GM18867 (cell line): ENCODE measurements around the gene VIM.
"Not testable (repeated sequence)": the region's sequence is repeated elsewhere in the genome, so short reads cannot be mapped to it uniquely, and the experiment has no call there.

Experiments
- ATAC-seq: cut with Tn5 transposase; IDR thresholded peaks from one replicate; pipeline ENCODE4 v1.9.1; 2021; ENCODE audit warnings: mild to moderate bottlenecking, moderate library complexity; ENCODE audit not compliant: unreplicated experiment

VIM gene

DNA sequence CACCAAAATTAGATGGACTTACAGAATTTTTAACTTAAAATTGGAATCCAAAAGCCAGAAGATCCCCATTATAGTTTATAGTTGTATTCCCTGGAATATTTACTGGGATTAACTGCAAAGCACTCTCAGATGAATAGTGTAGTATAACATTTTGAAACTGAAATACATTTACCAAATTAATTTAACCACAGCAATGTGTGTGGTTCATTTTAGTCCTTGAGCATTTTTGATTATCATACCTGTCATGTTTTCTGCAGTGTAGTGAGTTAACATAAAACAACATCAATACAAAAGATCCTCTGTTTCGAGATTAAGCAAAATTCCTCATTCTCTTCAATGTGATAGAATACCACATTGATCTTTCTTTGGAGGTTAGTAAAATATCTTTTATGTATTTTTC is 3.7 kb downstream of the VIM start:
- ATAC-seq, result no peak

DNA sequence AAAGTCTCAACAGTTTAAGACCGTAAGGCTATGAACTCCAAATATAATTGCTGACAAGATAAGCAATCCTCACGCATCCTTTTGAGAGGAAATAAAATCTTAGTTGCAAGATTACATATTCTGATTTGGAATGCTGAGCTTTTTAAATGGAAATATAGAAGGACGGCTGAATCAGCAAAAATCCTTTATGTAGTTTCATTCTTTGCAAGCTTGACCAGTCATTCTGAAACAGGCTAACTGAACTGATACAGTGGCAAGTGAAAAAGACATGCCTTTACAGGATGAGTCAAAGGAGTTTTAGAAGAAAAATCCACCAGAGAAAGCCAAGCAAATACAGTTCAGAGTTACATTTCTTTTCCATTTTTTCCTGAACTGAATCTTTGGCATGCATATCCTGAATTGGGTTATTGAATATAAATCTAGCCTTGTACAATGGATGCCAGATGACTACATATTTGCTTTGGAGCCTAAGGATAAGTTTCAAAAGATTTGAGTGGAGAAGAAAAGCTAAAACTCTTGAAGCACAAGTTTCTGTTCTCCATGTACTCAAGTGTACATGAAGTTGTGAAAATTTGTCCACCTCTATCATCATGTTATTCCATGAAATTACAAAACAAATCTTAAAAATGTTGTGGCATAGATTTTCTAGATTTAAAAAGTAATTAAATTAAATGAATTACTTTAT is 4.4 kb downstream of the VIM start:
- no peak for ATAC-seq

DNA sequence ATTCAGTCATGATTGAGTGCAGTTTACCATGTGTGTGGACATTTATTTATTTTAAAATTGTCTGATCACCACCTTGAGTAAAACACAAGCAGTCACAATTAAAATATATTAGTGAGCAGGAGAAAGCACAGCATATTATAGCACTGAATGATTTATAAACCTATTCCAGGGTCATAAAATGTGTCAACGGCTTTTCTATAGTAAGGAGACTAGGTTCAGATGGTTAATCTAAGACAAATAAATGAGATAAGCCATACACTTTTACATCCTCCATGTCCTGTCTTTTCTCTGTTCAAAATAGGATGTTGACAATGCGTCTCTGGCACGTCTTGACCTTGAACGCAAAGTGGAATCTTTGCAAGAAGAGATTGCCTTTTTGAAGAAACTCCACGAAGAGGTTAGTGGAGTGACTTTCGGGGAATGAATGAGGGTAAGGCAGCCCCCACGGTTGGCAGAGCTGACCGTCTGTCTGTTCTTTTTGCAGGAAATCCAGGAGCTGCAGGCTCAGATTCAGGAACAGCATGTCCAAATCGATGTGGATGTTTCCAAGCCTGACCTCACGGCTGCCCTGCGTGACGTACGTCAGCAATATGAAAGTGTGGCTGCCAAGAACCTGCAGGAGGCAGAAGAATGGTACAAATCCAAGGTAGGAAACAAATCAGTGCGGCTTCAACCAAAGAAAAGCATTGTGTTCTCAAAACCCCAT is 5.4 kb downstream of the VIM start:
- ATAC-seq, result no peak

DNA sequence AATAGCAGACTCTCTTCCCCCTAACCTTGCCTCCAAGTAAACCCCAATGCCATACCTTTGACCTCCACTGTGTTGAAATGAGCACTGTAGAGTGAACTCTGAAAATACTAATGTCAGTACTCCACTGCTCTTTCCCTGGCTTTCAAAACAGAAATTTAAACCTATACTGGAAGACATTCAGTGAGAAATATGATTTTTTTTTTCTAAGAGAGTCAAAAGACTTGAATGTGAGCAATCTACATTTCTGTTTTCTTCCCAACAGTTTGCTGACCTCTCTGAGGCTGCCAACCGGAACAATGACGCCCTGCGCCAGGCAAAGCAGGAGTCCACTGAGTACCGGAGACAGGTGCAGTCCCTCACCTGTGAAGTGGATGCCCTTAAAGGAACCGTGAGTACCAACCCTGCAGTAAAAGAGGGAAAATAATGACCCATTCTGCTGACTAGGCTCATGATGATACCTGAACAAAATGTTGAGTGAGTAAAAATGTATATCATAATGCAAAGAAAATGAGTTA is 6.4 kb downstream of the VIM start:
- no peak for ATAC-seq

DNA sequence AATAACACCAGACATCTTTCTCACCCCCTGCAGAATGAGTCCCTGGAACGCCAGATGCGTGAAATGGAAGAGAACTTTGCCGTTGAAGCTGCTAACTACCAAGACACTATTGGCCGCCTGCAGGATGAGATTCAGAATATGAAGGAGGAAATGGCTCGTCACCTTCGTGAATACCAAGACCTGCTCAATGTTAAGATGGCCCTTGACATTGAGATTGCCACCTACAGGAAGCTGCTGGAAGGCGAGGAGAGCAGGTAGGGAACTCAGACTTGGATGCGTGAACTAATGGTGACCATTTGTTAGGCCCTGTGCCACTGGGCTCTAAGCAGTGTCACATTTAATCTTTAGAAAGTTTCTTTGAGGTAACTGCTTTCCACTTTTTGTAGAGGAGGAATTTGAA is 7.1 kb downstream of the VIM start:
- no peak for ATAC-seq

DNA sequence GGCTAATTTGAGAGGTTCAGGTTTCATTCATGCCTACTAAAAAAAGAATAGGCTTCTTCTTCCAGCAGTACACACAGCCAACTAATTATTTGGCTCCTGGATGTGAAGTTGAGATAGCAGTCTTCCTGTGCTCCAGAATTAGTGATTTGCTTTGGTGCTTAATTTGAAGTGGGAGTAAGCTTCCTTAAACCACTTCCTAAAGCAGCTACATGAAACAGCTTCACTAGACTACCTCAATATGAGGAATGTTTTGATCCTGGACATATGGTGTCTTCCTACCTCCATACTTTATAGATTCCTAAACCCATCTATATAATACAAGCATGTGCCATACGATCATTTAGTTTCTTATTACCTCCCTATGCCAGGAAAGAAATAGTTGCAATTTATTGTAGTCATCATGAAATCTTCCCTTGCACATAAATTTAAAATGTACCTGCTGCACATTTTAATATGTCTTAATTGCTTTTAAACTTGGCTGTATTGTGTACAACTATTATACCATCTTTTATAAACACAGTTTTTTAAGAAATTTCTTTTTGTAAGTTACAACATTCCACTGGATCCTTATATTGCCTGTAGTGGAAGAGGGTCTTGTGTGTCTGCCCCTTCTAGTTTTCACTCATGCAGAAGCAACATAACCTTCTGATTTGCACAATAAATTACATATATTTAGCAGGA is 8.6 kb downstream of the VIM start:
- no peak for ATAC-seq

DNA sequence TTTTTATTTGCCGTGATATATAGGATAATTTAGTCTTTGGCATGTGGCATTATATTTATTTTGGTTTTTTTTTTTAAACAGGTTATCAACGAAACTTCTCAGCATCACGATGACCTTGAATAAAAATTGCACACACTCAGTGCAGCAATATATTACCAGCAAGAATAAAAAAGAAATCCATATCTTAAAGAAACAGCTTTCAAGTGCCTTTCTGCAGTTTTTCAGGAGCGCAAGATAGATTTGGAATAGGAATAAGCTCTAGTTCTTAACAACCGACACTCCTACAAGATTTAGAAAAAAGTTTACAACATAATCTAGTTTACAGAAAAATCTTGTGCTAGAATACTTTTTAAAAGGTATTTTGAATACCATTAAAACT is 9.1 kb downstream of the VIM start:
- ATAC-seq, result no peak

DNA sequence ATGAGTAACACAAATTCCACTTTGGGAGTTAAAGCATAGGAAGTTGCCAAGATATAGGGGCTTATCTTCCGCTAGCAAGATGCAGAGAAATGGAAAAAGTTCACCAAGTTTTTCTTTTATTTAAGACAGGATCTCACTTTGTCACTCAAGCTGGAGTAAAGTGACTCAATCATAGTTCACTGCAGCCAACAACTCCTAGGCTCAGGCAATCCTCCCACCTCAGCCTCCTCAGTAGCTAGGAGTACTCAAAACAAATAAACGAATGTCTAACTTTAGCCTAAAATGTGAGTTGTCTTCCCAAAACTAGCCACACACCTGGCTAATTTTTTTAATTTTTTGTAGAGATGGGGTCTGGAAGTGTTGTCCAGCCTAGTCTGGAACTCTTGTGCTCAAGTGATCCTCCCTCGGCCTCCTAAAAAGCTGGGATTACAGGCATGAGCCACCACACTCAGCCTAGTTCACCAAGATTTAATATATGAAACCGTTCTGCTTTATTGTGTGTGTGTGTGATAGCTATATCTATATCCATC is 9.9 kb downstream of the VIM start:
- ATAC-seq, result no peak

DNA sequence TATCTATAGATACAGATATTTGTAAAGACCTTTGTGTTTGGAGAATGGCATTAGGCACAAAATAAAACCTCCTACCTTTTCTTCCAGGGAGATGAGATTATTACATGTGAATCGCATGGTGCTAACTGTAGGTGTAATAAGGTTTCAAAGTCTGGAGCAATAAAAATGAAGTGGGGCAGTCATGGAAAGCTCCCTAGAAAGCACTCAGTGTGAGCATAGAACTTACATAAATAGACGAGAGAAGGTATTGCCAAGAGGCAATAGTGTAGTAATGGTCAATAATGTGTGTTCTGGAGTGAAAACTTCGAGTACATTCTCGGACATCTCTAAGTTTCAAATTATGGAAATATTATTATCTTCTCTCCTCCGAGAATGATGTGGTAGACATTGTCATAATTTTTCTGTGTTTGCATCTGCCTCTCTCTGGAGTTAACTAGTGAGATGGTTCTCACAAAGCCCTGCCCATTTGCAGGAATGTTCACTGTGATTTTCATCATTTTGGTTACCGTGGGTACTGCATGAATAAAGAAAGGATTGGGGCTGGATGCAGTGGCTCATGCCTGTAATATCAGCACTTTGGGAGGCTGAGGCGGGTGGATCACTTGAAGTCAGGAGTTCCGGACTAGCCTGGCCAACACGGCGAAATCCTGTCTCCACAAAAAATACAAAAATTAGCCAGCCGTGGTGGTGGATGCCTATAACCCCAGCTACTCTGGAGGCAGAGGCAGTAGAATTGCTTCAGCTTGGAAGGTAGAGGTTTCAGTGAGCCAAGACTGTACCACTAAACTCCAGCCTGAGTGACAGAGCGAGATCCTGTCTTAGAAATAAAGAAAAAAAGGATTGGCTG is 10.6 kb downstream of the VIM start:
- ATAC-seq, result no peak

DNA sequence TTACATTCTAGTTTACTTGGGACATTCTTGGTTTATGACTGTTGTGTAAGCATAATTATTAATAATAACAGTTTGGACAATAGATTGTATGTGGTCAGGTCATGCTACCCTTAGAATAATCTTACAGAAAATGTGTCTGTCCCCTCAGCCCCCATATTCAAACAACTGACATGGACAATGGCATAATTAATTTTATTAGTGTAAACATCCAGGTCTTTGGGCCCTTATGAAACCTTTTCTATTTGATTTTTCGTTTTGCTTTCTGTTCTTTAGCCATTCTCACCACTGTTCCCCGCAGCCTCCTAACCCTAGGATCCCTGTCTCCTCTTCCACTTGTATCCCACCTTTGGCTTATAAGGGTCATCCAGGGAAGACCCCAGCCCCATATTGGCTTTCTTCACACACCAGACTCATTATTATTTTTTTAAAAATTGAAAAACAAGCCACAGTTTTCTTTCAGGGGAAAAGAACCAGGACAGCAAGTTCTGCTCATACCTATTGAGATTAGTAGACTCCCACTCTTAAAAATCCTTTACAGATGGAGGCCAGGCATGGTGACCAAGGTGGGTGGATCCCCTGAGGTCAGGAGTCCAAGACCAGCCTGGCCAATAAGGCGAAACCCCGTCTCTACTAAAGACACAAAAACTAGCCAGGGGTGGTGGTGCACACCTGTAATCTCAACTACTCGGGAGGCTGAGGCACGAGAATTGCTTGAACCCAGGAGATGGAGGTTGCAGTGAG is 11.5 kb downstream of the VIM start:
- ATAC-seq, result no peak

DNA sequence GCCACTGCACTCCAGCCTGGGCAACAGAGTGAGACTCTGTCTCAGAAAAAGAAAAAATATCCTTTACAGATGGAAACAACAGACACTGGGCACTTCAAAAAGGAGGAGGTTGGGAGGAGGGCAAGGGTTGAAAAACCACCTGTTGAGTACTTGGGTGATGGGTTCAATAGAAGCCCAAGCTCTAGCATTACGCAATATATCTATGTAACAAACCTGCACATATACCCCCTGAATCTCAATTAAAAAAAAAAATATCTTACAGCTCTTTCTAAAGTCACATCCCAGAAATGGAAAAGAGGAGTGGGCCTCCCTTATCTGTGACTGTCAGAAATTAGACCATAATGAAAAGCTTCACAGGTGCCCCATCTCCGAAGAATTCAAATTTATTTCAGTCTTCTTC is 12.1 kb downstream of the VIM start:
- no peak for ATAC-seq

DNA sequence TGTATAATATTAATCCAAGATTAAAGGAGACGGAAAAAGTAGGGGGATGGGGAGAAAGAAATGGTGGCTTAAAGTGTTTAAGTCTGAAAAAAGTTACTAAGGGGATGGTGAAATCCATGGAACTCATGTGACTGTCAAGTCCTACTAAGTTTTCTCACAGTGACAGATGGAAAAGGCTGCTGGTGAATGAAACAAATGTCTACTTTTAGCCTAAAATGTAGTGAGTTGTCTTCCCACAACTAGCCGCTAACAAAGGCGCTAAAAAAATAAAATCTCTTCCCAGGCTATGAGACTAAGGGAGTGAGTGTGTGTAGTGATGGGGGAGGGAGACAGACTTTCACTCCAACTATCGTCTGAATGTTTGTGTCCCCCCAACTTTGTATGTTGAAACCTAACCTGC is 12.6 kb downstream of the VIM start:
- ATAC-seq, result no peak

DNA sequence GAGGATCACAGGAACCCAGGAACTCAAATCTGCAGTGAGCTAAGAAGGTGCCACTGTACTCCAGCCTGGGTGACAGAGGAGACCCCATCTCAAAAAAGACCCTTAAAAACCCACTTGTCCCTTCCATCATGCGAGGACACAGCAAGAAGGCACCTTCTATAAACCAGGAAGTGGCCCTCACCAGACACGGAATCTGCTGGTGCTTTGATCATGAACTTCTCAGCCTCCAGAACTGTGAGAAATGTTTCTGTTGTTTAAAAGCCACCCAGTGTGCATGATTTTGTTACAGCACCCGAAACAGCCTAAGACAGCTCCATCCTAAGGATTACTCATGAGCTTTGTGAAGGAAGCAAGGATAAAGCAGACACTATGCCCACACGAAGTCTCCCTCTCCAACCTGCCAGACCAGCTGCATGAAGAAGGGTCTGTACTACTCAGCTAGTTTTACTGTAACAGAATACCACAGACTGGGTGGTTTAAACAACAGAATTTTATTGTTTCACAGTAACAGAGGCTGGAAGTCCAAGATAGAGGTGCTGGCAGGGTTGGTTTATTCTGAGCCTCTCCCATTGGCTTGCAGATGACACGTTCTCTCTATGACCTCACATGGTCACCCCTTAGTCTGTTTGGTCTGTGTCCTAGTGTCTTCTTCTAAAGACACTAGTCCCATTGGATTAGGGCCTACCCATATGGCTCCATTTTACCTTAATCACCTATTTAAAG is 13.7 kb downstream of the VIM start:
- no peak for ATAC-seq

DNA sequence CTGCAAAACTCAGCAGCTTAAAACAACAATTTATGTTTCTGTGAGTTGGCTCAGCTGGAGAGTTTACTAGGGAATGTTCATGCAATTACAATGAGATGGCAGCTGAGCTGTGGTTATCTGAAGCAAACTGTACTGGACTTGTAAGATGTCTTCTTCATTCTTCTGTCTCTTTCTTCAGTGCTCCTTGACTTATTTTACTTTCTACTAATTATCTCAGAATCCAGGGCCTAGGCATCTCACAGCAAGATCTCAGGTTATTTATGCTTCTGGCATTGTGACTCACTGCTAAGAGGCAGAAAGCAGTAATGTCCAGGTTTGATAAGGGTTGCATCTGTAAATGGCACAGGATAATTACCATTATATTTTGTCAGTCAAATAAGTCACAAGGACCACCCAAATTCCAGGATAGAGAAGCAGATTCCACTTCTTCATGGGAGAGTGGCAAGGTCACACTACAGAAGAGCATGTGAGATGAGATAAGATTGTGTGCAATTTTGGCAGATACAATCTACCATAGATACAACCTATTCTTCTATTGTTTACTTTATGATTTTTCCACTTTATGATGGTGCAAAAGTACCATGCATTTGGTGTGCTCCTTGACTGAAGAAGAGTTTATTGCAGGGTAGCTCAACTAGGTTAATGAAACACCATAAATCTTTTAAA is 16.8 kb downstream of the VIM start:
- no peak for ATAC-seq

DNA sequence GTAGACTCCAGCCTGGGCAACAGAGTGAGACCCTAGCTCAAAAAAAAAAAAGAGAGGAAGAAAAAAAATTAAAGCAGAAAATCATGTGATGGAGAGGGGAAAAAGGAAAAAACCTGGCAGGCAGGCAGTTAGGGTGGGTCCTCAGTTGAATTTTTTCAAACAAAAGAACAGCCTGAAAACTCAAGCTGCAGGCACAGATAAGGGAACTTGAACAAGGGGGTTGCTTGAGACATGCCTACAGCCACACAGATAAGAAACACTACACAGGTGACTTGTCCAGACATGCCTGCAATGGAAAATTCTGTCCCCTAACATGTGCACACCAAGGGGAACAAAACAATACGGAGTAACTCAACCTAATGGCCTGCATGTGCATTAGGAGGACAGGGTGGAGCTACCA is 19.2 kb downstream of the VIM start:
- ATAC-seq, result no peak

DNA sequence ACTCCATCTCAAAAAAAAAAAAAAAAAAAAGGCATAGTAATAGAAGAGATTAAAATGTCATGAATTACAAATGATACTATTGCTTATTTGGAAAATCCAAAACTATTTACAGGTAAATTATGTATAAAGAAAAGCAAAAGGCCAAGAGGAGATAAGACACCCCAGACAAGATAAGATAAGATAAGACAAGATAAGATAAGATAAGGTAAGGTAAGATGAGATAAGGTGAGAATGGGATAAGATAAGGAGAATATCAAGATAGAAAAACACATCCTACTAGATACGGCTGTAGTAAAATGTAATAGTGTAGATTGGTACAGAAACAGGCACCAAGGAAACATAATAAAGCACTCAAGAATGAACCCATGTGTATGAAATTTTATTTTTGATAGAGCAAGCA is 20.9 kb downstream of the VIM start:
- no peak for ATAC-seq

DNA sequence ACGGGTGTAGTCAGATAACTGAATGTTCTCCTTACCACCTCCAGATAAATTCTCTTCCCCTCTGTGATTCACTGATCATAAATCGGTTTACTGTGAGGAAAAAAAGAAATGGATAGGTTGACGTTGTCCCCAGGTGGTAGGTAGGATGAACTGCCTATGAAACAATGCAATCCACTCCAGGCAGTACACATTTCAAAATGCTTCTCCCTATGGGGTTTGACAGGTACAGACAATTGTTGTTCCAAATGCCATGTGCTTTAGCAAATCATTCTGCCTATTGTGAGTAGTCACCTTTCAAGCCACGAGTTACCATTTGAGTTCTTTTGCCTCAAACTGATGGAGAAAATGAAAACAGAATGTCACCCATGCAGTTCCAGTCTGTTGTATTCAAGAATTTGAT is 21.8 kb downstream of the VIM start:
- ATAC-seq, result no peak

DNA sequence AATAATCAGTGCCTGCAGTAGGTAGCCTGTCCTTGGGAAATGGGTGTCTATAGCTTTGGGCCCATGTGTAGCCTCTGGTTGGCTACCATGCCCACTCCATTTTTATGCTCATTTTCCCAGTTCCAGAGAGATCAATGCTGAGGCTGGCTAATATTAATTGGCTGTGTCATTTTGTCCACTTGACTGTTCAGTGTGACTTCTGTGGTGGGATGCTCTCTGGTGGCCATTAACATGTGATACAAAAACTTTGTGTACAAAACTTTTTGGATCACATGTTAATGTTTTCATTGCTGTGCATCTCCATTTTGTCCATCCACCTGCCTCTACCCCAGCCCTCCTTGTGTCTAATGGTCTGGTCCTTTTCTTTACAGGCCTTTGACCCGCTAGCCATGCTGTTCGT is 22.7 kb downstream of the VIM start:
- peak; percentile 52 for ATAC-seq

DNA sequence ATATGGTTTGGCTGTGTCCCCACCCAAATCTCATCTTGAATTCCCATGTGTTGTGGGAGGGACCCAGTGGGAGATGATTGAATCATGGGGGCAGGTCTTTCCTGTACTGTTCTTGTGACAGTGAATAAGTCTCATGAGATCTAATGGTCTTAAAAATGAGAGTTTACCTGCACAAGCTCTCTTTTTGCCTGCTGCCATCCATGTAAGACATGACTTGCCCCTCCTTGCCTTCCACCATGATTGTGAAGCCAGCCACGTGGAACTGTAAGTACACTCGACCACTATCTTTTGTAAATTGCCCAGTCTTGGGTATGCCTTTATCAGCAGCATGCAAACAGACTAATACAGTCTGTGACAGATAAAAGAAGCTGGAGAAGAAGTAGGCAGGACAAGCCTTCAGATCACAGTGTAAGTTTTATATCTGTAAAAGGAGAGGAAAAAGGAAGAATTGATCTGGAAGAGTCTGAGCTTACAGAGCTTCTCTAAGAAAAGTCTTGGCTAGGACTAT is 26.6 kb downstream of the VIM start:
- not testable (repeated sequence) for ATAC-seq
